ENCODE data around the gene WDR44. TPM values are rescaled to one million over a fixed set of nuclear protein-coding genes. Genes with fewer than 3 reads are reported as not detected.
"Not testable (repeated sequence)": the region's sequence is repeated elsewhere in the genome, so short reads cannot be mapped to it uniquely, and the experiment has no call there.

The WDR44 gene, protein sequence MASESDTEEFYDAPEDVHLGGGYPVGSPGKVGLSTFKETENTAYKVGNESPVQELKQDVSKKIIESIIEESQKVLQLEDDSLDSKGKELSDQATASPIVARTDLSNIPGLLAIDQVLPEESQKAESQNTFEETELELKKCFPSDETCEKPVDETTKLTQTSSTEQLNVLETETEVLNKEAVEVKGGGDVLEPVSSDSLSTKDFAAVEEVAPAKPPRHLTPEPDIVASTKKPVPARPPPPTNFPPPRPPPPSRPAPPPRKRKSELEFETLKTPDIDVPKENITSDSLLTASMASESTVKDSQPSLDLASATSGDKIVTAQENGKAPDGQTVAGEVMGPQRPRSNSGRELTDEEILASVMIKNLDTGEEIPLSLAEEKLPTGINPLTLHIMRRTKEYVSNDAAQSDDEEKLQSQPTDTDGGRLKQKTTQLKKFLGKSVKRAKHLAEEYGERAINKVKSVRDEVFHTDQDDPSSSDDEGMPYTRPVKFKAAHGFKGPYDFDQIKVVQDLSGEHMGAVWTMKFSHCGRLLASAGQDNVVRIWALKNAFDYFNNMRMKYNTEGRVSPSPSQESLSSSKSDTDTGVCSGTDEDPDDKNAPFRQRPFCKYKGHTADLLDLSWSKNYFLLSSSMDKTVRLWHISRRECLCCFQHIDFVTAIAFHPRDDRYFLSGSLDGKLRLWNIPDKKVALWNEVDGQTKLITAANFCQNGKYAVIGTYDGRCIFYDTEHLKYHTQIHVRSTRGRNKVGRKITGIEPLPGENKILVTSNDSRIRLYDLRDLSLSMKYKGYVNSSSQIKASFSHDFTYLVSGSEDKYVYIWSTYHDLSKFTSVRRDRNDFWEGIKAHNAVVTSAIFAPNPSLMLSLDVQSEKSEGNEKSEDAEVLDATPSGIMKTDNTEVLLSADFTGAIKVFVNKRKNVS
- total RNA-seq: 38.3 TPM

DNA sequence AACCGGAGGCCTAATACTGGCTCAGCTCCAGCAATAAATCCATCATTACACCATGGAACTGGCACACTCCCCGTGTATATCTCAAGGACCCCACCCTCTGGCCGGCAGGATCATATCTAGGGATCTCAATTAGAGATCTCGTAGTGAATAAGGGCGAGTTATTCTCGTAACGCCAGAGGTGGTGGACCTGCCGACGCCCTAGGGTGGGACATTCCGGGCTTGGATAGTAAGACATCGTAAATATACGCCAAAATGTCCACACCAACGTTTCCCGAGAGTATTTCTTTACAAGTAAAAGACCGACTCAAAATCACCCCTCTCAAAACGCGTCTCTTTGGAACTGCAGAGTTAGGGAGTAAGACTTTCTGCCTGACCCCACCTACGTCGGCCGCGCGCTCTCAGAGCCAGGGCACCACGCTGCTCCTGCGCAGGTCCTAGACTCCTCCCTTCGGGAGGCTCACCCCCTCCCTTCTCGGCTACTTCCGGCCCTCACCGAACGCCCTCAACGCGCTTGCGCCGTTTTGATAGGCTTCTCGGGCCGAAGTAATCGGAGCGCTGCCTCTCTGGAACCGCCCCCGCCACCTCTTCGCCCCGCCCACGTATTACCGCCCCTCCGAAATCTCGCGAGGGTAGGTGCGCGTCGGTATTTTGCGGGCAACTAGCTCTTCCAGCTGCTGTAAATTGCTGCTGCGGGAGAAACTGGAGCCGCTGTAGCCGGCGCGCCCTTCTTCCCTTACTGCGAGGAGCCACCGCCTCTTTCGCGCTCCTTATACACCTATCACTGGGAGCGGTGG lies at the start of gene WDR44:
Gene WDR44 (plus strand): TSS at position 643 of the 794 bp plus-strand sequence. CDS start 398 bp downstream, outside the sequence.
- DNase-seq (ENCODE audit: low spot score in 2 of 2) (peak; percentile 57 to 86), FAIRE-seq (no peak)

DNA sequence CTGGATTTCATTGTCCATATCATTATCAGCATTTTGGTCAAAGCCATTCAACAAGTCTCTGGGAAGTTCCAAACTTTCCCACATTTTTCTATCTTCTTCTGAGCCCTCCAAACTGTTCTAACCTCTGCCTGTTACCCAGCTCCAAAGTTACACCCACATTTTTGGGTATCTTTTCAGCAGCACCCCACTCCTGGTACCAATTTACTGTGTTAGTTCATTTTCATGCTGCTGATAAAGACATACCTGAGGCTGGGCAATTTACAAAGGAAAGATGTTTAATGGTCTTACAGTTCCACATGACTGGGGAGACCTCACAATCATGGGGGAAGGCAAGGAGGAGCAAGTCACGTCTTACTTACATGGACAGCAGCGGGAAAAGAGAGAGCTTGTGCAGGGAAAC lies 40.1 kb upstream of the WDR44 start:
- DNase-seq (ENCODE audit: low spot score in 2 of 2); FAIRE-seq: not testable (repeated sequence)

DNA sequence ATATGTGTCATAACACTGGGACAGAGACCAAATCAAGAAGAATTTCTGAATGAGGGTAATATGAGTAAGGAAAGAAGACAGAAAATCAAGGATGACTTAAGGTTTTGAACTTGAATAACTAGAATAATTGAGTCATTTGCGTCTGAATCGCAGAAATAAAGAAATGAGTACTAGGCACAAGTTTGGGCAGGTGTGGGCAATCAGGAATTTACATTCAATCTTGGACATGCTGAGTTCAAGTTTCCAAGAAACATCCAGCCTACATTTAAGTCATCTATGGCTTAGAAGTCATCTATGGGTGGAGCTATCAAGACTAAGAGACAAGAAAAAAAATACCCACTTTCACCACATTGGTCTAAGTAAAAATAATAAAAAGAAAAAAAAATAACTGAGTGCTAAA lies 30.4 kb upstream of the WDR44 start:
- FAIRE-seq (no peak), DNase-seq (ENCODE audit: low spot score in 2 of 2) (no peak)

DNA sequence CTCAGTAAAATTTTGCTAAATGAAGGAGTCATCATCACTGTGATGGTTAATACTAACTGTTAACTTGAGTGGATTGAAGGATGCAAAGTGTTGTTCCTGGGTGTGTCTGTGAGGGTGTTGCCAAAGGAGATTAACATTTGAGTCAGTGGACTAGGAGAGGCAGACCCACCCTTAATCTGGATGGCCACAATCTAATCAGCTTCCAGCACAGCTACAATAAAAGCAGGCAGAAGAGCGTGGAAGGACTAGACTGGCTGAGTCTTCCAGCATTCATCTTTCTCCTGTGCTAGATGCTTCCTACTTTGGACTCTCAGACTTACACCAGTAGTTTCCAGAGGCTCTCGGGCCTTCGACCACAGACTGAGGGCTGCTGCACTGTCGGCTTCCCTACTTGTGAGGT lies 21.3 kb upstream of the WDR44 start:
- DNase-seq (ENCODE audit: low spot score in 2 of 2): no peak
- FAIRE-seq: no peak

DNA sequence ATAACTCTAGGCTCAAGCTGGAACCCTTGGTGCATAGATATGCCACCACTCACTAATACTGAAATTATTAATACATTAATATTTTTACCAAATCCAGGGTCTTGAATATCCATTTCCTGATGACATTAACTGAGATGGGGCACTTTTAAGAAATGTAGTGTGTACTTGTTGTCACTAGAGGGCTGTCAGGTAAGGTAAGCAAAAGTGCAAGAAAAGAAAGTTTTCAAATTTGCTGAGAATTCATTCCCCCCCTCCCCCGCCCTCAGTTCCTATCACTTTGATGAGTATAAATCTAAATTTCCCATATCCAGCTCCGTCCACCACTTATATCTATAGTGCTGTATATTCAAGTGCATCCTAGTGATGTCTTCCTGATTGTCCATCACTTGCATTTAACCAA lies 20.5 kb upstream of the WDR44 start:
- DNase-seq (ENCODE audit: low spot score in 2 of 2) (no peak), FAIRE-seq (no peak)

DNA sequence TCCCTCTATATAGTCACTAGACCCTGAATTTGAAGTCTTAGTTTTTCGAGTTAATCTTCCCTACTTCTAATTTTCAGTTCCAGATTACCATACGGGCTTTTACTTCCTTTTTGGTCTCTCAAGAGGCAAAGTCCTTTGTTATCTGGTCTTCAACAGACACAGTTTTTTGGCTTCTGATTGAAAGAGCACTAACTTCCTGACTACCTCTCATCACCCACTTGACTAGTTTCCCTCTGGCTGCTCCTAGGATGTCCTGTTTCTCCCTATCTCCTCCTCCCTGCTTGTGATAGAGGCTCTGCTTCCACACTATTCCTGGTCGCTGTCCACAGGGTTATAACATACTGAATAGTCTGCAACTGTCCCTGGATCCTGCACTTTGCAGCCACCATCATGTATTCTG lies 16.7 kb upstream of the WDR44 start:
- FAIRE-seq: no peak
- no peak for DNase-seq (ENCODE audit: low spot score in 2 of 2)

DNA sequence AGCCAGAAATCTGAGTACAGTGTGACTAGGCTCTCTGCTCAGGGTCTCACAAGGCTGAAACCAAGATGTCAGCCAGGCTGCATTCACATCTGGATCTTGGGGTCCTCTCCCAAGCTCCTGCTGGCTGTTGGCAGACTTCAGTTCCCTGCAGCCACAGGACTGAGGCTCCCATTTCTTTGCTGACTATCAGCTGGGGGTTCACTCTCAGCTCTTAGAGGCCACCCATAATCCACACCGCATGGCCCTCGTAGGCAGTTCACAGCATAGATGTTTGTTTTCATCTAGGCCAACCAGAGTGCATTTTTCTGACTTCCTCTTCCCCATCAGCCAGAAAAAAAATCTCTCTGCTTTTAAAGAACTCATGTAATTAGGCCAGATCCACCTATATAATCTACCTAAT lies 8.2 kb upstream of the WDR44 start:
- FAIRE-seq (no peak), DNase-seq (ENCODE audit: low spot score in 2 of 2) (no peak)

DNA sequence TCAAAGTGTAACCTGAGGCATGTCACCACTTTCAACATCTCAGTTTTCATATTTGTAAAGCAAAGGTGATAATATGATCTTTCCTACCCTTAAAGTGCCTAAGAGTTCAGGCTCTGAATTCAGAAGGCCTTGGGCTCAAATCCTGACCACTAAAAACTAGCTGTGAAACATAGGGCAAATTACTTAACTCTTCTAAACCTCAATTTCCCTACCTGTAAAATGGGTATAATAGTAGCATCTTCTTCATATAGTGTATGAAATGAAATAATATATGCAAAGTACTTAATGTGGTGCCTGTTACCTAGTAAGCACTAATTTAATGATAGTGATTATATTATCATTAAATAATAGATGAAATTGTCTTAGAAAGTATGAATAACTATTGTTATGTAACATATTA lies 7.0 kb upstream of the WDR44 start:
- DNase-seq (ENCODE audit: low spot score in 2 of 2): no peak
- no peak for FAIRE-seq

DNA sequence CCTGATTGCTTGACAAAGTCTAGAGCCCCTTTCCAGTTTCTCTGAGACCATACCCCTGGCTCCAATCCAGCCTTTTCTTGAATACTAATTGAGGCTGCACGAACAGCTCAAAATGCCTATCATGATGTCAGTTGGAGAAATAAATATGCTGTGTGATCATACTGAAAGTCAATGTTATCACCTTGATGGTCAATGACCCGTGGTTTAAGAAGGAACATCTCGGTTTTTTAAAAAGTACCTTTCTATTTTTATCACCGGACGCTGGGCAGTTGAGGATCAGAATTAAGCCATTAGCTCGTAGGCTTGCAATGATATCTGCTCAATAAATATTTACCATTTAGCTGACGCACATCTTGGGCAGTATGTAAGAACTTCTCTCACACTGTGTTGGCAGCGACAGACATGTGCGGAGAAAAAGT lies 852 bp upstream of the WDR44 start:
- no peak for FAIRE-seq
- DNase-seq (ENCODE audit: low spot score in 2 of 2): no peak

DNA sequence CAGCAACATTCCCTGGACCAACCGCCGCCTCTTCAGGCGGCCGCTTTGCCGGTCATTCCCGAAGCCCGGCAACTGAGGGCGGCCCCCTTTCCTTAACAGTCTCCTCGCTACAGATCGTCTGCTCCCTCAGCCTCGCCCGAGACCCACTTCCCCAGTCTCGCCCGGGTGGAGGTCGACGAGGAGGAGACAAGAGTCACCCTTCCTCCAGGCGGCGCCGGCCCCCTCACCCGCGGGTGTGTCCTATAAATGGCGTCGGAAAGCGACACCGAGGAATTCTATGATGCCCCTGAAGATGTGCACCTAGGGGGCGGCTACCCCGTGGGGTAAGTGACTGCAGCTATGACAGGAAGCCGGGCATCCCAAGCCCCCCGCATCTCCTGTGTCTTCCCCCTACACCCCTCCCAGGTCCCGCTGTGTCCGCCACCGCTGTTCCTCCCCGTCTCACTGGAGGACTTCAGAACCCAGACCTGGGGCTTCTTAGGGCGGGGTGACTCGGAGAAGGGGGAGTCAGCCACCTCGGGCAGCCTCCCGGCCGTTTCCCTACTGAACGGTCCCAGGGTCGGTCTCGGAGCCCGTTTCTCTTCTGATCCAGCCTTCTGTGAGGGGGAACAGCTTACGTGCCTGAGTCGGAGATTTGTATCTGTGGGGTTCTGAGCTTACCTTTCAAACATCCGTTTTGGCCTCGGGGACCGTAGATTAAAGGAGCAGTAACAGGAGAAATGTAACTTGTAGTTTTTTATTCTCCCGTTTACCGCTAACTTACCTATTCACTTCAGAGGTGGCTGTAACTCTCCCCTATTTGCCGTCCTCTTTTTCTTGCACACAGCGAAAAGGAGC lies 570 bp downstream of the WDR44 start:
- FAIRE-seq (no peak), DNase-seq (ENCODE audit: low spot score in 2 of 2) (no peak)

DNA sequence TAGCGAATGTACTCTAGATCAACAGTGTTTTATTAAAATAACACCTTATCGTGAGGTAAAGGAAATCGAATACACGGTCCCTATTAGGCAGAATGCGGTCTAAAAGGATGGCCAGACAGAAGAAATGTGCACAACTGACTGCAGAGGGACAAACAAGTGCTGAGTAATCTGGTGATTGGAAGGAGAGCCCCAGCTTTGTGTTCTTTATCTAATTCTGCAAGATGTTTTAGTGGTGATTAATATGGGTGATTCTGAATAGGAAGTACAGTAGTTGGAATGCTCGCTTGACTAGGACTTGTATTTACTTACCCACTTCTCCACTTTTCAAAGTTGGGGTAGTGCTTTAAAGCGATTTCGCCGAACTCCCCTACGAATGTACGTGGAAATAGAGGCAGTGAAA lies 1.2 kb downstream of the WDR44 start:
- DNase-seq (ENCODE audit: low spot score in 2 of 2) (no peak), FAIRE-seq (no peak)

DNA sequence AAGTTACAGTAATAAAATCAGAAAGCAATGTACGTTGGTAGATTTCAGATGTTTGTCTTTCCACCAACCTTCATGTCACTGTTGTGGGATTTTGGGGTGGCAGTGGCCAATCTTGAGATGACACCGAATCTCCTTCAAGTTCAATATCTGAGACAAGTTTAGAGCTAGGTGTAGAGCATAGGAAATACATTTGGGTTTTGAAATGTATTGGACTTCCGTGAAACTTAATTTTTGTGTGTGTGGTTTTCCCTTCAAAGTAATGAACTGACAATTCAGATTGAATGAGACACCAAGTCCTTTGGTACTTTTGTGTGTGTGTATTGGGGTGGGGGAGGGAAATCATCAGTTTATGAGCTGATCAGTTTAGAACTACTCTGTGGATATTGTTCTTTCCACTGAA lies 1.8 kb downstream of the WDR44 start:
- DNase-seq (ENCODE audit: low spot score in 2 of 2): no peak
- no peak for FAIRE-seq

DNA sequence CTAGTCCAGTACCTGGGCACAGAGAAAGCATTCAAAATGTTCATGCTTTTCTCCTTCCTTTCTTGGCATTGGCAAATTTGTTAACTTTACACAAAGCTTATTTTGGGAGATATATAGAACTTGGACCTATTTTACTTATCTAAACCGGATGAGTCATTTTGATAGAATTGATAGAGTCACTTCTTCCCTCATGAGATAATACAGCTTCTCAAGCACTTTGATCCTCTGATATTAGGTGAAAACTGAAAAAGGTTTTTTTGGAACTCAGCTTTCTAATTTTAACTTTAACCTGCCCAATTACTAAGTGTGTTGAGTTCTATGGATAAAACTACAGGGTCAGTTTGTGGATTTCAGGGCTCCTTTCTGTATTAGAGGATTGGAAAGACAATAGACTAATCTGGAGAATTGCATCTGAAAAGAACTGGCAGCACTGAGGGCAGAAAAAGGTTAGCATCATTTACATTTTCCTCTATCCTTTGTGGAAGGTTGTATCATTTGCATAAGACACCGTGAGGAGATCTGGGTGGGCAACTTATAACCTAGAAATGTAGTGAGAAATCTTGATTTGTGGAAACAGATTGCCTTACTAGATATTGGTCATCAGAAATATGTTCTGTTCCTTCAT lies 2.4 kb downstream of the WDR44 start:
- DNase-seq (ENCODE audit: low spot score in 2 of 2) (no peak), FAIRE-seq (no peak)

DNA sequence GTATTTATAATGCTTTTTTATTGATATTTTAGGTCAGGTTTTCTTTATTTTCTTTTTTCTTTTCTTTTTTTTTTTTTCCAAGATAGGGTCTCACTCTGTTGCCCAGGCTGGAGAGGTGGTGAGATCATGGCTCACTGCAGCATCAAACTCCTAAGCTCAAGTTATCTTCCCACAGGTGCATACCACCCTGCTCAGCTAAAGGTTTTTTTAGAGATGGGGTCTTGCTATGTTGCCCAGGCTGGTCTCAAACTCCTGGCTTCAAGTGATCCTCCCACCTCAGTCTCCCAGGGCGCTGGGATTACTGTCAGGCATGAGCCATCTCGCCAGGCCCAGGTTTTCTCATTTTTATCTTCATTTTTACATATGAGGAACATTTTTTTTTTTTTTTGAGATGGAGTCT lies 3.3 kb downstream of the WDR44 start:
- DNase-seq (ENCODE audit: low spot score in 2 of 2) (no peak), FAIRE-seq (no peak)

DNA sequence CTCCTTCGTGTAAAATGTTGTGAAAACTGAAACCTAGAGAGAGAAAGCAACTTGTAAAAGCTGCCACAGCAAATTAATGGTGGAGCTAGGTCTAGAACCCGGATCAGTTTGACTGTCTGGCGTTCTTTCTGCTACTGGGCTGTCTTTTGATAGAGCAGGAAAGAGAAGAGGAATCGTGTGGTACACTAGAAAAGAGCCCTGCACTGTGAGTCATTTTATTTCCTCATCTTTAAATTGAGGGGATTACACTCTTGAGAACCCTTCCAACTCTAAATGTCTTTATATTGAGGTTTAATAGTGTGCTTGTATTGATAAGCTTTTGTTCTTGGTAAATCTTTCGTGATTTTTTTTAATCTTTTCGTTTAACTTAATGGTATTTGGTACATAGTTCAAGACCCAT lies 4.3 kb downstream of the WDR44 start:
- DNase-seq (ENCODE audit: low spot score in 2 of 2) (no peak), FAIRE-seq (no peak)

DNA sequence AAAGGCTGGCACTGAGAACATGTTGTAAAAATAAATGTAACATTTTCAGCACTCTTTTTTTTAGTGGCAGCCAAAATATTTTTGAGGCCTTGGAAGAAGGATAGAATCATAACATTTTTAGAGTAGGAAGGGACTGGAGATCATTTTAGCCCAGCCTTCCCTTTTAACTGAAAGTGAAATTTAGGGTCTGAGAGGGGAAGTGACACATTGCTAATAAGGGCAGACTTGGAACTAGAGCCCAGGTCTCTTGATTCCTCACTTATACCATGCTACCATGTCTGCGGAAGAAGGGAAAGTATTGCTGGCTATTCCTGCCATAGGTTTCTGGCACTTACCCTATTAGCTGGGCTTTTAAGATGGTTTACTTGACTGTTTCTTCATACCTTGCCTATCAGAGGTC lies 4.8 kb downstream of the WDR44 start:
- DNase-seq (ENCODE audit: low spot score in 2 of 2): no peak
- no peak for FAIRE-seq

DNA sequence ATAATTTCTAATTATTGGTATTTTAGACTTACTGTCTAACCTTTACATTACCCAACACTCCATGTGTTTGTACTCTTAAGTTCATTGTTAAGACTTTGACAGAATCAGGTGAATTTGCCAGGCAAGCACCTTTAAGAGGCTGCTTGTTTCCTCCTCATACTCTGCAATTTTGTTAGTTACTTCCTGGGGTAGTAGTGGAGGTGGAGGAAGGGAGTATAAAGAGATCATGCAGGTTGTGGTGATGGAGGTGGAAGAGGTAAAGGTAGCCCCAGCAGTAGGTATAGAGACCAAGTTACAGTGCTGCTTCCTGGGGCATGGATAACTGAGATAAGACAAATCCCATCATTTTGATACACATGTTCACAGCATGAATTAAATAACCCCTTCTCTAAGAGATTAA lies 6.7 kb downstream of the WDR44 start:
- no peak for DNase-seq (ENCODE audit: low spot score in 2 of 2)
- no peak for FAIRE-seq

DNA sequence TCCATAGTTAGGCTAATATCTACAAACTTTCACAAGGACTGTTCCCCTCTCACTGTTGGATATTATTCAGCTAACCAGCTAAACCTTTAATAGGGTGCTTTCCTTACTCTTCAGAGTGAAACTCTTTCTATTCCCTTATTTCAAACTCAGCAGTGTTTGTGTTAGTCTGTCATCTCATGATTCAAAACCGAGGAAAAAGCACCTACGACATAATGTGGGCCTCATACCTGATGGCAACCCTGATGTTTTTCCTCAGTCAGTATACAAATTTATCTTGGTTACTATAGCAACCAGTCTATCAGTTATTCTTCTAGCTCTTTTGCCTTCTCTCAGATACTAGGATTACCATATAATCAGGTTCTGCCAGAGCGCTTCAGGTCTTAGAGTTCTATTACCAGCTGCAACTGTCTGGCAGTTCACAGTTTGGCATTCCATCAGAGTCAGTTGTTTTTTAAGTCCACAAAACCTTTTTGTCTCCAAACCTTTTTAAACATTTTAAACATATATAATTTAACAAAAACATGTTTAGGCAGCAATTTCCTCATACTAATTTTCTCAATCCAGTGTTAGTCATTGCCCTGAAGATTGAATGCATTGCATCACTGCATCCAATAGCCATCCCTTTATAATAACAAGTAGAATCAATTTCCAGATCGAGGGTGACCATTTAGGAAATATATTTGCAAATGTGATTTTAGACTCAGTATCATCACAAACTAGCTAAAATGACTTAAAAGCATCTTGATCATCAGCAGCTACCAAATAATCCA lies 7.4 kb downstream of the WDR44 start:
- FAIRE-seq: no peak
- no peak for DNase-seq (ENCODE audit: low spot score in 2 of 2)
